SK-N-SH treated with all-trans-retinoic acid at 6 μM for 48 hours (cell line): ENCODE data around the gene IL6ST.

Experiments used
- ATAC-seq: fragments of 200-7000 bp; cut with Tn5 transposase; 3 replicates; pipeline ENCODE4 v1.9.1; 2020; ENCODE audit warnings: mild to moderate bottlenecking, moderate library complexity
- BACH2 ChIP-seq: fragments of 250-450 bp; sonication (Bioruptor Pico); IDR thresholded peaks from 2 replicates; pipeline ENCODE4 v1.9.0; 2021; ENCODE audit warnings: mild to moderate bottlenecking, borderline replicate concordance
- CSDC2 ChIP-seq: fragments of 250-450 bp; sonication (Bioruptor Pico); IDR thresholded peaks from 2 replicates; pipeline ENCODE4 v1.5.0; 2020; ENCODE audit warnings: mild to moderate bottlenecking, moderate library complexity
- ESRRG ChIP-seq: fragments of 250-450 bp; sonication (Bioruptor Pico); IDR thresholded peaks from 2 replicates; pipeline ENCODE4 v1.6.1; 2021; ENCODE audit warnings: mild to moderate bottlenecking
- GLIS3 ChIP-seq: fragments of 250-450 bp; sonication (Bioruptor Pico); IDR thresholded peaks from 2 replicates; pipeline ENCODE4 v1.5.0; 2020; ENCODE audit warnings: mild to moderate bottlenecking, moderate library complexity
- ISL1 ChIP-seq: fragments of 250-450 bp; sonication (Bioruptor Pico); IDR thresholded peaks from 2 replicates; pipeline ENCODE4 v2.1.2; 2022; ENCODE audit warnings: mild to moderate bottlenecking, moderate library complexity
- OSR1 ChIP-seq: fragments of 250-450 bp; sonication (Bioruptor Pico); IDR thresholded peaks from 2 replicates; pipeline ENCODE4 v1.8.0; 2022; ENCODE audit warnings: moderate library complexity, mild to moderate bottlenecking, inconsistent platforms
- PPARA ChIP-seq: fragments of 250-450 bp; sonication (Bioruptor Pico); IDR thresholded peaks from 2 replicates; pipeline ENCODE4 v1.5.0; 2020; ENCODE audit warnings: mild to moderate bottlenecking, borderline replicate concordance
- RARB ChIP-seq: fragments of 250-450 bp; sonication (Bioruptor Pico); IDR thresholded peaks from 2 replicates; pipeline ENCODE4 v1.8.0; 2021; ENCODE audit warnings: mild to moderate bottlenecking, moderate library complexity
- SNAI2 ChIP-seq: fragments of 250-450 bp; sonication (Bioruptor Pico); IDR thresholded peaks from 2 replicates; pipeline ENCODE4 v1.5.0; 2020; ENCODE audit warnings: mild to moderate bottlenecking, moderate library complexity
- TCF4 ChIP-seq: fragments of 250-450 bp; sonication (Bioruptor Pico); IDR thresholded peaks from 2 replicates; pipeline ENCODE4 v1.8.0; 2021; ENCODE audit warnings: mild to moderate bottlenecking, moderate library complexity, borderline replicate concordance
- TOX ChIP-seq: fragments of 250-450 bp; sonication (Bioruptor Pico); IDR thresholded peaks from 2 replicates; pipeline ENCODE4 v1.8.0; 2021; ENCODE audit warnings: mild to moderate bottlenecking, moderate library complexity, borderline replicate concordance
- ZC3H10 ChIP-seq: fragments of 250-450 bp; sonication (Bioruptor Pico); IDR thresholded peaks from 2 replicates; pipeline ENCODE4 v1.5.1; 2021; ENCODE audit warnings: mild to moderate bottlenecking, moderate library complexity
- ZFP3 ChIP-seq: fragments of 250-450 bp; sonication (Bioruptor Pico); IDR thresholded peaks from 2 replicates; pipeline ENCODE4 v1.5.0; 2020; ENCODE audit warnings: mild to moderate bottlenecking, moderate library complexity
- ZFP30 ChIP-seq: fragments of 450-650 bp; formaldehyde crosslinking; IDR thresholded peaks from 2 replicates; pipeline ENCODE4 v1.5.0; 2022; ENCODE audit warnings: mild to moderate bottlenecking, moderate library complexity
- ZNF565 ChIP-seq: fragments of 450-650 bp; formaldehyde crosslinking; conservative IDR thresholded peaks from 2 replicates; pipeline ENCODE4 v1.5.0; 2020; ENCODE audit warnings: low read depth, mild to moderate bottlenecking, moderate library complexity
- ZNF70 ChIP-seq: fragments of 450-650 bp; formaldehyde crosslinking; IDR thresholded peaks from 2 replicates; pipeline ENCODE4 v1.5.0; 2020; ENCODE audit warnings: mild to moderate bottlenecking, moderate library complexity
- ZNF8 ChIP-seq: fragments of 450-650 bp; formaldehyde crosslinking; IDR thresholded peaks from 2 replicates; pipeline ENCODE4 v1.5.0; 2020; ENCODE audit warnings: mild to moderate bottlenecking, moderate library complexity
- TF ChIP-seq, protein P1 (sequence below): fragments of 250-450 bp; sonication (Bioruptor Pico); IDR thresholded peaks from 2 replicates; pipeline ENCODE4 v1.8.0; 2020; ENCODE audit warnings: mild to moderate bottlenecking, moderate library complexity, borderline replicate concordance
- TF ChIP-seq, protein P2 (sequence below): fragments of 250-450 bp; sonication (Bioruptor Pico); IDR thresholded peaks from 2 replicates; pipeline ENCODE4 v1.5.1; 2021; ENCODE audit warnings: mild to moderate bottlenecking, moderate library complexity
- TF ChIP-seq, protein P3 (sequence below): fragments of 250-450 bp; sonication (Bioruptor Pico); IDR thresholded peaks from 2 replicates; pipeline ENCODE4 v1.5.0; 2020; ENCODE audit warnings: mild to moderate bottlenecking, moderate library complexity
- TF ChIP-seq, protein P4 (sequence below): fragments of 250-450 bp; sonication (Bioruptor Pico); IDR thresholded peaks from 2 replicates; pipeline ENCODE4 v1.8.0; 2021; ENCODE audit warnings: low read depth, mild to moderate bottlenecking, moderate library complexity, borderline replicate concordance

IL6ST gene

DNA sequence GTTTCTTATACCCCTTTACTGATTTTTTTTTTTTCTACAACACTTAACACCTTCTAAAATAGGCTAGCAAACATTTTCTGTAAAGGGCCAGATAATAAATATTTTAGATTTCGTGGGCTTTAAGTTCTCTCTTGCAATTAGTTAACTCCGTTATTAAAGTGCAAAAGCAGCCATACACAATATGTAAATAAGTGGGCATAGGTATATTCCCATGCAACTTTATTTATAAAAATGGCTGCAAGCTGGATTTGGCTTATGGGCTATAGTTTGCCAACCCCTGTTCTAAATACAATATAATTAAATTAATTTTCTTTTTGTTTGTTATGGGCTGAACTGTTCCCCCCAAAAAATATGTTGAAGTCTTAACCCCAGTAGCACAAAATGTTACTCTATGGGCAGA, 10.8 kb downstream of the IL6ST start:
- no peak for ATAC-seq
- TF ChIP-seq, protein P1, sequence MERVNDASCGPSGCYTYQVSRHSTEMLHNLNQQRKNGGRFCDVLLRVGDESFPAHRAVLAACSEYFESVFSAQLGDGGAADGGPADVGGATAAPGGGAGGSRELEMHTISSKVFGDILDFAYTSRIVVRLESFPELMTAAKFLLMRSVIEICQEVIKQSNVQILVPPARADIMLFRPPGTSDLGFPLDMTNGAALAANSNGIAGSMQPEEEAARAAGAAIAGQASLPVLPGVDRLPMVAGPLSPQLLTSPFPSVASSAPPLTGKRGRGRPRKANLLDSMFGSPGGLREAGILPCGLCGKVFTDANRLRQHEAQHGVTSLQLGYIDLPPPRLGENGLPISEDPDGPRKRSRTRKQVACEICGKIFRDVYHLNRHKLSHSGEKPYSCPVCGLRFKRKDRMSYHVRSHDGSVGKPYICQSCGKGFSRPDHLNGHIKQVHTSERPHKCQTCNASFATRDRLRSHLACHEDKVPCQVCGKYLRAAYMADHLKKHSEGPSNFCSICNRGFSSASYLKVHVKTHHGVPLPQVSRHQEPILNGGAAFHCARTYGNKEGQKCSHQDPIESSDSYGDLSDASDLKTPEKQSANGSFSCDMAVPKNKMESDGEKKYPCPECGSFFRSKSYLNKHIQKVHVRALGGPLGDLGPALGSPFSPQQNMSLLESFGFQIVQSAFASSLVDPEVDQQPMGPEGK (CRISPR knock-in tag): no peak
- TF ChIP-seq ZFP3 (CRISPR knock-in tag): no peak

DNA sequence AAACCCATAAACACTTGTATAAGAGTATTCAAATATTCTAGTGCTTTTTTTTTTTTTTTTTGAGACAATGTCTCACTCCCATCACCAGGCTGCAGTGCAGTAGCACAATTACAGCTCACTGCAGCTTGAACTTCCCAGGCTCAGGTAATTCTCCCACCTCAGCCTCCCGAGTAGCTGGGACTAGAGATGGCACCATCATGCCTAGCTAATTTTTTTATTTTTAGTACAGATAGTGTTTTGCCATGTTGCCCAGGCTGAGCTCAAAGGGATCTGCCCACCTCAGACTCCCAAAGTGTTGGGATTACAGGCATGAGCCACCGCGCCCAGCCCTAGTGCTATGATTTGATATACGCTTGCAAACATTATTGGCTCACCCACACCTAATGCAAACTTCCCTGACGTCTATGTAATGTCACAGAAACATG, 11.8 kb downstream of the IL6ST start:
- peak; percentile 44; the same call in 2 of the 3 replicates for ATAC-seq
- TF ChIP-seq, protein P2, sequence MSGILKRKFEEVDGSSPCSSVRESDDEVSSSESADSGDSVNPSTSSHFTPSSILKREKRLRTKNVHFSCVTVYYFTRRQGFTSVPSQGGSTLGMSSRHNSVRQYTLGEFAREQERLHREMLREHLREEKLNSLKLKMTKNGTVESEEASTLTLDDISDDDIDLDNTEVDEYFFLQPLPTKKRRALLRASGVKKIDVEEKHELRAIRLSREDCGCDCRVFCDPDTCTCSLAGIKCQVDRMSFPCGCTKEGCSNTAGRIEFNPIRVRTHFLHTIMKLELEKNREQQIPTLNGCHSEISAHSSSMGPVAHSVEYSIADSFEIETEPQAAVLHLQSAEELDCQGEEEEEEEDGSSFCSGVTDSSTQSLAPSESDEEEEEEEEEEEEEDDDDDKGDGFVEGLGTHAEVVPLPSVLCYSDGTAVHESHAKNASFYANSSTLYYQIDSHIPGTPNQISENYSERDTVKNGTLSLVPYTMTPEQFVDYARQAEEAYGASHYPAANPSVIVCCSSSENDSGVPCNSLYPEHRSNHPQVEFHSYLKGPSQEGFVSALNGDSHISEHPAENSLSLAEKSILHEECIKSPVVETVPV (CRISPR knock-in tag): no peak
- TF ChIP-seq TOX (CRISPR knock-in tag): no peak
- no peak for TF ChIP-seq SNAI2 (CRISPR knock-in tag)
- TF ChIP-seq ZFP3 (CRISPR knock-in tag): no peak
- TF ChIP-seq, protein P3, sequence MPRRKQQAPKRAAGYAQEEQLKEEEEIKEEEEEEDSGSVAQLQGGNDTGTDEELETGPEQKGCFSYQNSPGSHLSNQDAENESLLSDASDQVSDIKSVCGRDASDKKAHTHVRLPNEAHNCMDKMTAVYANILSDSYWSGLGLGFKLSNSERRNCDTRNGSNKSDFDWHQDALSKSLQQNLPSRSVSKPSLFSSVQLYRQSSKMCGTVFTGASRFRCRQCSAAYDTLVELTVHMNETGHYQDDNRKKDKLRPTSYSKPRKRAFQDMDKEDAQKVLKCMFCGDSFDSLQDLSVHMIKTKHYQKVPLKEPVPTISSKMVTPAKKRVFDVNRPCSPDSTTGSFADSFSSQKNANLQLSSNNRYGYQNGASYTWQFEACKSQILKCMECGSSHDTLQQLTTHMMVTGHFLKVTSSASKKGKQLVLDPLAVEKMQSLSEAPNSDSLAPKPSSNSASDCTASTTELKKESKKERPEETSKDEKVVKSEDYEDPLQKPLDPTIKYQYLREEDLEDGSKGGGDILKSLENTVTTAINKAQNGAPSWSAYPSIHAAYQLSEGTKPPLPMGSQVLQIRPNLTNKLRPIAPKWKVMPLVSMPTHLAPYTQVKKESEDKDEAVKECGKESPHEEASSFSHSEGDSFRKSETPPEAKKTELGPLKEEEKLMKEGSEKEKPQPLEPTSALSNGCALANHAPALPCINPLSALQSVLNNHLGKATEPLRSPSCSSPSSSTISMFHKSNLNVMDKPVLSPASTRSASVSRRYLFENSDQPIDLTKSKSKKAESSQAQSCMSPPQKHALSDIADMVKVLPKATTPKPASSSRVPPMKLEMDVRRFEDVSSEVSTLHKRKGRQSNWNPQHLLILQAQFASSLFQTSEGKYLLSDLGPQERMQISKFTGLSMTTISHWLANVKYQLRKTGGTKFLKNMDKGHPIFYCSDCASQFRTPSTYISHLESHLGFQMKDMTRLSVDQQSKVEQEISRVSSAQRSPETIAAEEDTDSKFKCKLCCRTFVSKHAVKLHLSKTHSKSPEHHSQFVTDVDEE (CRISPR knock-in tag): no peak
- TF ChIP-seq GLIS3: no peak
- TF ChIP-seq, all 23 proteins: peak for 0

DNA sequence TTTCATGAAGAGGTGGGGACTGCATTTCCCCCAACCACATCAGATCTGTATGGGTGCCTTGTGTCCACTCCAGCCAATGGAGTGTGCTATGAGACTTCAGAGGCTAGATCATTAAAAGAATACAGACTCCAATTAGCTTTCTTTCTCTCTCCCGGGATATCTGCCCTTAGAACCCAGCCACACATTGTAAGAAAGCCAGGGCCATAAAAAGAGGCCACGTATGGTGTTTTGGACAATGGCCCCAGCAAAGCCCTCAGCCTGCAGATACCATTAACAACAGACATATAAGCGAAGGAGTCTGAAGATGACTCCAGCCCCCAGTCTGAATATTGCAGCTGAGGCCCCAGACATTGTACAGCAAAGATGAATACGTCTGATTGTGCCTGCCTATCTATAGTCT, 21.5 kb downstream of the IL6ST start:
- TF ChIP-seq ZC3H10 (no peak), GLIS3 (no peak), ZNF70 (CRISPR knock-in tag) (no peak), BACH2 (CRISPR knock-in tag) (no peak), RARB (no peak), OSR1 (CRISPR knock-in tag) (no peak), ESRRG (CRISPR knock-in tag) (no peak), CSDC2 (CRISPR knock-in tag) (no peak), TCF4 (CRISPR knock-in tag) (no peak), ZNF565 (no peak), SNAI2 (CRISPR knock-in tag) (no peak)
- TF ChIP-seq, protein P1 (CRISPR knock-in tag): no peak
- TF ChIP-seq, protein P2 (CRISPR knock-in tag): no peak
- no peak for ATAC-seq

DNA sequence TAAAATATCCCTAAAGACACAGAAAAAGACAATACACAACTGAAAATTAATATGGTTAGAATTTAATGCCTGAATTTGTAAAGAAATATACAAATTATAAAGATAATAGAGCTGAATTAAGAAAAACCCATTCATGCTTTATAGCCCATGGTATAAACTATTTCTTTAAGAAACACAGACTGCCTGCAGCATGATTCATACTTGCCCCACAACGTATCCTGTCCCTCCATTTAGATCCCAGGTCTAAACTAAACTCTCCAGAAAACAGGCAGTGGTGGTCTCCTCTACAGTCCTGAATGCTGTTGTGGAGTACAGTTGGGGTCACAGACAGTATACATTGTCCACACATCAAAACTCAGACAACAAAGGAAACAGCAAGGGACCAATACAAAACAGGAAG, 24.8 kb downstream of the IL6ST start:
- ATAC-seq: peak; percentile 65; the same call in 2 of the 3 replicates
- TF ChIP-seq ZNF70 (CRISPR knock-in tag): no peak
- TF ChIP-seq TOX (CRISPR knock-in tag): no peak
- TF ChIP-seq ZC3H10: no peak
- TF ChIP-seq OSR1 (CRISPR knock-in tag): no peak
- TF ChIP-seq ZNF8 (CRISPR knock-in tag): no peak
- TF ChIP-seq ESRRG (CRISPR knock-in tag): no peak
- no peak for TF ChIP-seq PPARA (CRISPR knock-in tag)
- TF ChIP-seq, protein P4, sequence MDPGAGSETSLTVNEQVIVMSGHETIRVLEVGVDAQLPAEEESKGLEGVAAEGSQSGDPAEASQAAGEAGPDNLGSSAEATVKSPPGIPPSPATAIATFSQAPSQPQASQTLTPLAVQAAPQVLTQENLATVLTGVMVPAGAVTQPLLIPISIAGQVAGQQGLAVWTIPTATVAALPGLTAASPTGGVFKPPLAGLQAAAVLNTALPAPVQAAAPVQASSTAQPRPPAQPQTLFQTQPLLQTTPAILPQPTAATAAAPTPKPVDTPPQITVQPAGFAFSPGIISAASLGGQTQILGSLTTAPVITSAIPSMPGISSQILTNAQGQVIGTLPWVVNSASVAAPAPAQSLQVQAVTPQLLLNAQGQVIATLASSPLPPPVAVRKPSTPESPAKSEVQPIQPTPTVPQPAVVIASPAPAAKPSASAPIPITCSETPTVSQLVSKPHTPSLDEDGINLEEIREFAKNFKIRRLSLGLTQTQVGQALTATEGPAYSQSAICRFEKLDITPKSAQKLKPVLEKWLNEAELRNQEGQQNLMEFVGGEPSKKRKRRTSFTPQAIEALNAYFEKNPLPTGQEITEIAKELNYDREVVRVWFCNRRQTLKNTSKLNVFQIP: no peak
- no peak for TF ChIP-seq CSDC2 (CRISPR knock-in tag)
- TF ChIP-seq ISL1 (CRISPR knock-in tag): no peak
- TF ChIP-seq, protein P1 (CRISPR knock-in tag): no peak
- TF ChIP-seq ZFP30 (CRISPR knock-in tag): no peak
- no peak for TF ChIP-seq GLIS3
- no peak for TF ChIP-seq TCF4 (CRISPR knock-in tag)
